H1 (cell line): Measurements from ENCODE around the gene PTPRG. TPM values are rescaled to one million over a fixed set of nuclear protein-coding genes. Genes with fewer than 3 reads are reported as not detected.

Experiments used
- CTCF ChIA-PET: fragments of 300-600 bp; sonication (Branson Sonifier 250); formaldehyde crosslinking; loops from one replicate; lab custom pipeline; 2021; ENCODE audit not compliant: partially characterized antibody; lab: Charles Lee
- POLR2A ChIA-PET: fragments of 300-600 bp; sonication (Branson Sonifier 250); formaldehyde crosslinking; loops from one replicate; lab custom pipeline; 2021; ENCODE audit warnings: inconsistent platforms; ENCODE audit not compliant: partially characterized antibody; lab: Charles Lee
- DNase-seq, 2 experiments: peaks; one replicate each; pipeline versions ENCODE4 v3.0.0 to v3.0.0-alpha.2; 2010 to 2022; ENCODE audit warnings: low spot score in 2 of 2, low read depth in 1 of 2, mixed read lengths in 1 of 2
- FAIRE-seq: peaks from 2 replicates; lab custom pipeline; 2011; peaks lifted over from hg19 to GRCh38; lab: Jason Lieb, UNC
- H2AFZ ChIP-seq: 2 replicates; pipeline ENCODE4 v1.8.1; 2012; ENCODE audit warnings: low read length, inconsistent platforms
- H2AK5ac ChIP-seq: 2 replicates; pipeline ENCODE4 v1.6.1; 2013; ENCODE audit warnings: low read depth, low read length
- H2BK120ac ChIP-seq: replicated peaks from 2 replicates; pipeline ENCODE3; 2013; ENCODE audit warnings: low read depth, low read length, inconsistent platforms
- H2BK12ac ChIP-seq: 2 replicates; pipeline ENCODE4 v1.6.1; 2013; ENCODE audit warnings: low read depth, low read length
- H2BK15ac ChIP-seq: 2 replicates; pipeline ENCODE4 v1.6.1; 2013; ENCODE audit warnings: low read length
- H2BK20ac ChIP-seq: 2 replicates; pipeline ENCODE4 v1.6.1; 2013; ENCODE audit warnings: low read length
- H2BK5ac ChIP-seq: 2 replicates; pipeline ENCODE4 v1.6.1; 2013; ENCODE audit warnings: low read depth, low read length
- H3K14ac ChIP-seq: 2 replicates; pipeline ENCODE4 v1.6.1; 2013; ENCODE audit warnings: inconsistent platforms; ENCODE audit not compliant: insufficient read length
- H3K18ac ChIP-seq: 2 replicates; pipeline ENCODE4 v1.6.1; 2013; ENCODE audit warnings: low read length; ENCODE audit errors: extremely low read depth
- H3K23ac ChIP-seq: 2 replicates; pipeline ENCODE4 v1.6.1; 2013; ENCODE audit warnings: inconsistent platforms; ENCODE audit not compliant: insufficient read length
- H3K23me2 ChIP-seq: 2 replicates; pipeline ENCODE4 v1.6.1; 2013; ENCODE audit warnings: low read depth, low read length
- H3K27ac ChIP-seq: 2 replicates; pipeline ENCODE4 v1.6.1; 2011; ENCODE audit warnings: low read depth, low read length, inconsistent platforms
- H3K27me3 ChIP-seq, 4 experiments: replicated peaks in 1 of 4; 1 replicate in 1 of 4; 2 replicates in 3 of 4; pipeline versions ENCODE4 v1.6.1 to v1.8.1; 2011 to 2013; ENCODE audit warnings: low read length in 3 of 4, mild to moderate bottlenecking in 3 of 4, inconsistent platforms in 2 of 4, mixed read lengths in 2 of 4, moderate library complexity in 1 of 4; ENCODE audit not compliant: control insufficient read depth in 3 of 4, insufficient read depth in 3 of 4; ENCODE audit errors: extremely low read depth in 1 of 4
- H3K36me3 ChIP-seq, 4 experiments: 2 replicates each; pipeline versions ENCODE4 v1.6.1 to v1.8.1; 2011 to 2013; ENCODE audit warnings: mild to moderate bottlenecking in 4 of 4, low read length in 3 of 4, moderate library complexity in 2 of 4, control low read depth in 1 of 4, inconsistent platforms in 1 of 4; ENCODE audit not compliant: insufficient read depth in 4 of 4, control insufficient read depth in 2 of 4
- H3K4ac ChIP-seq: replicated peaks from 2 replicates; pipeline ENCODE3; 2013; ENCODE audit warnings: low read length, low read depth, mixed read lengths, inconsistent platforms; ENCODE audit not compliant: insufficient read length
- H3K4me1 ChIP-seq, 4 experiments: replicated peaks in 1 of 4; 1 replicate in 1 of 4; 2 replicates in 3 of 4; pipeline versions ENCODE4 v1.6.1 to v1.8.1; 2011 to 2013; ENCODE audit warnings: low read length in 3 of 4, inconsistent platforms in 2 of 4, mixed read lengths in 1 of 4; ENCODE audit not compliant: insufficient read depth in 4 of 4, control insufficient read depth in 3 of 4
- H3K4me2 ChIP-seq, 2 experiments: 2 replicates each; pipeline versions ENCODE4 v1.6.1 to v1.8.1; 2011 to 2013; ENCODE audit warnings: low read depth in 2 of 2, low read length in 2 of 2, control low read depth in 1 of 2, inconsistent platforms in 1 of 2, mild to moderate bottlenecking in 1 of 2; ENCODE audit not compliant: insufficient read depth in 1 of 2
- H3K4me3 ChIP-seq, 4 experiments: fragments of 200-600, 300-600 bp in 1 of 4; sonication (generic), shearing (Covaris generic), sonication (Bioruptor Twin) in 1 of 4; 2 replicates each; pipeline versions ENCODE4 v1.5.1 to v1.8.1; 2011 to 2016; ENCODE audit warnings: low read length in 4 of 4, low read depth in 3 of 4, control low read depth in 2 of 4, inconsistent platforms in 2 of 4, mild to moderate bottlenecking in 2 of 4, mixed read lengths in 1 of 4, moderate library complexity in 1 of 4; ENCODE audit not compliant: insufficient read depth in 2 of 4; ENCODE audit errors: extremely low read depth in 1 of 4
- H3K56ac ChIP-seq: replicated peaks from 2 replicates; pipeline ENCODE3; 2013; ENCODE audit warnings: low read depth, mild to moderate bottlenecking, mixed read lengths, low read length, inconsistent platforms; ENCODE audit not compliant: insufficient read length
- H3K79me1 ChIP-seq: 2 replicates; pipeline ENCODE4 v1.6.1; 2013; ENCODE audit warnings: low read depth, low read length, control low read depth
- H3K79me2 ChIP-seq, 2 experiments: 2 replicates each; pipeline versions ENCODE4 v1.6.1 to v1.8.1; 2012 to 2013; ENCODE audit warnings: low read length in 2 of 2, mild to moderate bottlenecking in 2 of 2, inconsistent platforms in 1 of 2; ENCODE audit not compliant: insufficient read depth in 2 of 2, control insufficient read depth in 1 of 2
- H3K9ac ChIP-seq, 4 experiments: replicated peaks in 1 of 4; 1 replicate in 1 of 4; 2 replicates in 3 of 4; pipeline versions ENCODE4 v1.6.1 to v1.8.1; 2011 to 2013; ENCODE audit warnings: low read depth in 3 of 4, low read length in 3 of 4, control low read depth in 2 of 4, mild to moderate bottlenecking in 2 of 4, moderate library complexity in 2 of 4, inconsistent platforms in 1 of 4; ENCODE audit errors: extremely low read depth in 1 of 4
- H3K9me3 ChIP-seq, 2 experiments: 2 replicates each; pipeline versions ENCODE4 v1.6.1 to v1.8.1; 2012 to 2013; ENCODE audit warnings: mild to moderate bottlenecking in 2 of 2, moderate library complexity in 2 of 2, control low read depth in 1 of 2, inconsistent platforms in 1 of 2, low read depth in 1 of 2, low read length in 1 of 2, mixed read lengths in 1 of 2; ENCODE audit not compliant: insufficient read depth in 2 of 2
- H4K20me1 ChIP-seq, 2 experiments: replicated peaks in 1 of 2; 2 replicates each; pipeline versions ENCODE3 to v1.8.1; 2011 to 2013; ENCODE audit warnings: inconsistent platforms in 2 of 2, low read length in 2 of 2, mild to moderate bottlenecking in 1 of 2; ENCODE audit not compliant: insufficient read depth in 2 of 2, control insufficient read depth in 1 of 2
- H4K5ac ChIP-seq: 2 replicates; pipeline ENCODE4 v1.6.1; 2013; ENCODE audit warnings: low read length, low read depth, mixed read lengths, inconsistent platforms; ENCODE audit not compliant: insufficient read length
- H4K8ac ChIP-seq: 2 replicates; pipeline ENCODE4 v1.8.0; 2013; ENCODE audit warnings: mild to moderate bottlenecking, moderate library complexity, low read length, inconsistent platforms; ENCODE audit not compliant: insufficient read depth; ENCODE audit errors: extremely low read depth
- H4K91ac ChIP-seq: replicated peaks from 2 replicates; pipeline ENCODE3; 2013; ENCODE audit warnings: low read length, mixed read lengths, inconsistent platforms; ENCODE audit not compliant: insufficient read length
- ASH2L ChIP-seq: fragments of 200-600, 300-600 bp; sonication (generic); IDR thresholded peaks from one replicate; pipeline ENCODE4 v1.7.1; 2017; ENCODE audit warnings: low read length
- BACH1 ChIP-seq: IDR thresholded peaks from 2 replicates; pipeline ENCODE4 v1.6.1; 2012; ENCODE audit warnings: low read length, improper control_type of control experiment
- BRCA1 ChIP-seq: IDR thresholded peaks from 2 replicates; pipeline ENCODE4 v1.6.1; 2012; ENCODE audit warnings: low read depth, low read length, improper control_type of control experiment
- CREB1 ChIP-seq: IDR thresholded peaks from 2 replicates; pipeline ENCODE4 v1.6.1; 2012; ENCODE audit warnings: inconsistent platforms
- EP300 ChIP-seq, 2 experiments: IDR thresholded peaks; 1 replicate in 1 of 2; 2 replicates in 1 of 2; pipeline ENCODE4 v1.6.1; 2011 to 2012; ENCODE audit warnings: low read depth in 2 of 2, low read length in 2 of 2, mild to moderate bottlenecking in 2 of 2, borderline replicate concordance in 1 of 2, inconsistent platforms in 1 of 2, moderate library complexity in 1 of 2
- FOSL1 ChIP-seq: IDR thresholded peaks from 2 replicates; pipeline ENCODE4 v1.6.1; 2011; ENCODE audit warnings: mild to moderate bottlenecking, low read depth, low read length, moderate library complexity; ENCODE audit not compliant: insufficient read depth
- KDM1A ChIP-seq: fragments of 200-600, 300-600 bp; sonication (generic); IDR thresholded peaks from 2 replicates; pipeline ENCODE4 v1.7.1; 2016; ENCODE audit warnings: mild to moderate bottlenecking, low read length, borderline replicate concordance
- KDM4A ChIP-seq: IDR thresholded peaks from one replicate; pipeline ENCODE4 v1.7.1; 2012; ENCODE audit warnings: low read depth, mild to moderate bottlenecking, moderate library complexity, low read length, inconsistent platforms; ENCODE audit not compliant: severe bottlenecking
- POU5F1 ChIP-seq: IDR thresholded peaks from 2 replicates; pipeline ENCODE4 v1.6.1; 2011; ENCODE audit warnings: low read depth, mild to moderate bottlenecking, low read length, moderate library complexity
- RNF2 ChIP-seq: fragments of 200-900, 300-1000 bp; sonication (generic); IDR thresholded peaks from 2 replicates; pipeline ENCODE4 v1.7.1; 2016; ENCODE audit warnings: borderline replicate concordance, low read depth, mild to moderate bottlenecking, antibody characterized with exemption, low read length; ENCODE audit not compliant: poor library complexity, severe bottlenecking; ENCODE audit errors: missing control alignments
- SP2 ChIP-seq: IDR thresholded peaks from 2 replicates; pipeline ENCODE4 v1.6.1; 2012; ENCODE audit warnings: mild to moderate bottlenecking, low read length, inconsistent platforms
- SRF ChIP-seq: IDR thresholded peaks from 2 replicates; pipeline ENCODE4 v1.6.1; 2011; ENCODE audit warnings: mild to moderate bottlenecking, low read depth, low read length, moderate library complexity
- TEAD4 ChIP-seq: IDR thresholded peaks from 2 replicates; pipeline ENCODE4 v1.6.1; 2012; ENCODE audit warnings: low read depth, low read length, inconsistent platforms, mixed read lengths
- WGBS, 2 experiments: shearing (Covaris generic) in 1 of 2; methylation state at CpG; one replicate each; pipeline versions ENCODE4 v1.1.6 to v1.1.7; 2013 to 2015; ENCODE audit warnings: low lambda C conversion rate in 2 of 2, mixed read lengths in 2 of 2, inconsistent platforms in 1 of 2, low coverage in 1 of 2, missing lambda C conversion rate in 1 of 2; ENCODE audit not compliant: insufficient replicate concordance in 2 of 2, insufficient coverage in 1 of 2, insufficient read length in 1 of 2; ENCODE audit errors: extremely low coverage in 1 of 2, missing lambda C conversion rate in 1 of 2; 5-methylcytosine and 5-hydroxymethylcytosine counted together
- polyA plus RNA-seq, 7 experiments: library from polyadenylated mRNA; depleted of rRNA in 3 of 7; stranded (reverse) in 5 of 7; unstranded in 2 of 7; fragments of >200 nt in 5 of 7; fragments of 200-250 nt in 2 of 7; gene quantifications; 1 replicate in 5 of 7; 2 replicates in 1 of 7; 4 replicates in 1 of 7; pipeline versions ENCODE4 v1.2.1 to v1.2.3, GENCODE V29; 2011 to 2013; ENCODE audit warnings: missing spikeins in 2 of 7, mixed read lengths in 2 of 7
- total RNA-seq: library from RNA; stranded (reverse); fragmentation: NEBNext Ultra II Directional; extraction: Animal tissue kit (Norgen Biotek cat#: 25700); gene quantifications from 2 replicates; pipeline ENCODE4 v1.2.1, GENCODE V29; 2021

PTPRG gene
- total and polyA plus RNA-seq, 2 of the 8 experiments (the other 6 are each of a cell fraction or from before 2014, with no cell fraction given), result 23.3 to 96.2 TPM

GRCh38 chr3:62110443-62111225 lies 549.3 kb downstream of the PTPRG start:
- Histone ChIP-seq H3K4ac (no peak overlapping the region), H3K18ac (no peak overlapping the region), H3K4me2 (no peak overlapping the region), H3K4me1 (peaks cover 0 to 8% (median 1%) of the 10 kb centered on the region in 4 experiments; a peak in 2 of 7 replicates), H2BK120ac (no peak overlapping the region), H3K27me3 (no peaks in the 10 kb centered on the region), H3K79me2 (peaks cover 0 to 5% of the 10 kb centered on the region in 2 experiments; a peak in 2 of 4 replicates), H3K4me3 (no peak overlapping the region), H3K9me3 (no peaks in the 10 kb centered on the region), H3K9ac (no peak overlapping the region), H3K56ac (no peak overlapping the region), H3K14ac (no peak overlapping the region), H3K27ac (no peak overlapping the region), H2AFZ (no peak overlapping the region), H3K36me3 (no peaks in the 10 kb centered on the region), H4K8ac (no peak overlapping the region), H4K91ac (no peak overlapping the region), H3K23me2 (no peaks in the 10 kb centered on the region), H2BK15ac (no peak overlapping the region), H2AK5ac (no peak overlapping the region), H4K5ac (no peak overlapping the region), H3K79me1 (no peaks in the 10 kb centered on the region; the same call in 1 of the 2 replicates), H4K20me1 (no peaks in the 10 kb centered on the region), H2BK20ac (no peak overlapping the region), H3K23ac (no peak overlapping the region), H2BK5ac (no peak overlapping the region), H2BK12ac (no peak overlapping the region)
- POLR2A ChIA-PET, result no interaction called here
- DNase-seq (no peak), FAIRE-seq (no peak)
- CTCF ChIA-PET, result interaction anchor here (1.1 to 1.9 kb wide), 9 partner anchors 9 to 545 kb away, joined by 3 to 13 read pairs (median 3); no protein-coding TSS in a partner anchor
- WGBS, 2 experiments, result 92% methylated on average over 5 of the region's 5 CpGs; no CpG with 5 or more reads in 1 of the 2 experiments
- TF ChIP-seq KDM1A (no peak), SRF (no peak), BRCA1 (no peak), BACH1 (no peak), CREB1 (no peak), RNF2 (no peak), POU5F1 (no peak), TEAD4 (no peak), ASH2L (no peak), KDM4A (no peak), EP300 (IDR thresholded peaks at IDR 0.05; ENCODE audit: borderline replicate concordance in 1 of 2, low read depth in 2 of 2, low read length in 2 of 2) (no peak), FOSL1 (no peak), SP2 (no peak)
